ENCODE results near the gene BCAR1. TPM values are rescaled to one million over a fixed set of nuclear protein-coding genes. Genes with fewer than 3 reads are reported as not detected.
"Not testable (repeated sequence)": the region's sequence is repeated elsewhere in the genome, so short reads cannot be mapped to it uniquely, and the experiment has no call there.

BCAR1 gene
- polyA plus RNA-seq, 2 of the 4 experiments (the other 2 are of a cell fraction): 10.2 to 35.8 TPM

DNA sequence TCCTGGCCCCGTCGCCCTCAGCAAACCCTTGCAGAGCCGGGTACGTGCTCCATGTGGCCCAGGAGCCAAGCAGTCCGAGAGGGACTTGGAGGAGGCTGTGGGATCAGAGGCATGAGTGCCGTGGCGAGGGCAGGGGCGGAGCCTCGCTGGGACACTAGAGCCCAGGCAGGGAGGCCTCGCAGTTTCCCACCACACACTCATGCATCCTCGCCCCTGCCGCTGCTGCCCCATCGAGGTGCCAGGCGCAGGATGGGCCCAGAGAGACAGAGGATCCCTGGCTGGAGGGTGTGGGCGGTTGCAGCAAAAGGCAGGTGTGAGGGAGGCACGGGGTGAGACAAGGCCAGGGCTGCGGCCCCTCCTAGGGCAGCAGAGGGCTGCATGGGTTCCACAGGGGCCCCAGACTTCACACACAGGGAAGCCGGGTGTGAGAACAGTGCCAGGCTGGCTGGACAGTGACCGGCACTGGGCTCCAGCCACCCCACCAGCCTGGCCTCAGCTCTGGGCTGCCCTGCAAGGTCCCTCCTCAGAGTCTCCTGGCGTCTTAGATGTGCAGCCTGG lies 7.7 kb downstream of the BCAR1 start (continued):
- TF ChIP-seq BHLHE40 (IDR thresholded peaks at IDR 0.05; ENCODE audit: low read depth, low read length) (no peak), TFCP2L1 (CRISPR knock-in tag; IDR thresholded peaks at IDR 0.05) (no peak), JUN (IDR thresholded peaks at IDR 0.05) (no peak), HEYL (CRISPR knock-in tag; IDR thresholded peaks at IDR 0.05) (no peak), KDM1A (IDR thresholded peaks at IDR 0.05; ENCODE audit: low read depth) (no peak), HOXB13 (CRISPR knock-in tag; IDR thresholded peaks at IDR 0.05; ENCODE audit: low read depth) (no peak)

DNA sequence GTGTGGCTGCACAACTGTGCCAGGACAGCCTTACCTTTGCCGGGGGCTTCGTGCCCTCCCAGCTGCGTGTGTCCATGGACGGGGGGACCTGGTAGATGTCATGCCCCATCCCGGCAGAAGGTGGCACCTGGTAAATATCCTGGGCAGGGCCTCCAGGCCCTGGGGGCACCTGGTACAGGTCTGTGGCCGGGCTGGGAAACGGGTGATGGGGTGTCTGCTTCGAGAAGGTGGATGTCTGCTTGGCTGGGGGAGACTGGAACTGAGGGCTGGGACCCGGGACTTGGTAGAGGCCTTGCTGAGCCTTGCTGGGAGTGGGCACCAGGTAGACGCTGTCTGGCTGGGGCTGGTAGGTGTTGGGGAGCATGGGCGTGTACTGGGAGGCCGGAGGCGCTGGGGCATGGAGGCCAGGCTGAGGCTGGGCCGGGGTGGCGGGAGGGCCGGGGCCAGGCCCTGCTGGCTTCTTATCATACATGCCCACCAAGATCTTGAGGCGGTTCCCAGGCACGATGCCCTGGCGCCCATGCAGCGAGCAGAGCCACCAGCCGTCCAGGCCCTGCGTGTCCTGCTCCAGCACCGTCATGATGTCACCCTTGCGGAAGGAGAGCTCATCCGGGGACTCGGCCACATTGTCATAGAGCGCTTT lies 8.9 kb downstream of the BCAR1 start:
- DNase-seq (ENCODE audit: low read depth in 1 of 2, low spot score in 1 of 2); POLR2A ChIA-PET; H3K9me3 ChIP-seq; H3K4me3 ChIP-seq; H3K4me2 ChIP-seq; FAIRE-seq; ATAC-seq: not testable (repeated sequence)
- peak overlapping the region in 1 of 2 experiments; percentile 99; a peak in 2 of 6 replicates for H3K27ac ChIP-seq
- 95% methylated on average over 17 of the region's 27 CpGs for WGBS (ENCODE audit: missing lambda C conversion rate)
- CTCF ChIA-PET: interaction anchor here (0.7 to 11.7 kb wide), 3 partner anchors 9 to 275 kb away, joined by 4 to 139 read pairs (median 14); no protein-coding TSS in a partner anchor
- H3K4me1 ChIP-seq: peaks cover 69% of the 10 kb centered on the region

DNA sequence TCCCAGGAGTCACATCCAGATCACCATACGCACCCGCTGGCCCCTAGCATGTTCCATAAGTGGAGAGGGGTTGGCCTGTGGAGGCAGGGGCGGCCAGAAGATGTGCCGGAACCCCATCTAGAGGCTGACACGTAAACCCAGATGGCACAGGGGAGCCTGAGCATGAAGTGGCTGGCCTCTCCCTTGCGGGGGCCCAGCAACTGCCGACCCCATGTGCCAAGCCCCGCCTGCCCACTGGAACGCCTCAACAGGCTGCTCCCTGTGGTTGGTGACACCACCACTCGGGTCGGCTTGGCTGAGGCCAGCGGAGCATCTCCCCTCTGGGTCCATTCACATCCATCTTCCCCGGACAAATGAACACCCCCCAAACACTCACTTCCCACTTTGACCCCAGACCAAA lies 9.5 kb downstream of the BCAR1 start:
- no peak overlapping the region for H3K4me2 ChIP-seq
- WGBS (ENCODE audit: missing lambda C conversion rate): 92% methylated on average over 13 of the region's 13 CpGs
- ATAC-seq (no peak), DNase-seq (ENCODE audit: low read depth in 1 of 2, low spot score in 1 of 2) (no peak), FAIRE-seq (no peak)
- H3K27ac ChIP-seq: peak overlapping the region in 1 of 2 experiments; percentile 37; a peak in 1 of 6 replicates
- no peak for TF ChIP-seq CEBPB (IDR thresholded peaks at IDR 0.05)
- no peak for TF ChIP-seq KDM1A (IDR thresholded peaks at IDR 0.05; ENCODE audit: low read depth)
- no peak for TF ChIP-seq HEYL (CRISPR knock-in tag; IDR thresholded peaks at IDR 0.05)
- TF ChIP-seq, protein P1, sequence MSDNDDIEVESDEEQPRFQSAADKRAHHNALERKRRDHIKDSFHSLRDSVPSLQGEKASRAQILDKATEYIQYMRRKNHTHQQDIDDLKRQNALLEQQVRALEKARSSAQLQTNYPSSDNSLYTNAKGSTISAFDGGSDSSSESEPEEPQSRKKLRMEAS (IDR thresholded peaks at IDR 0.05): no peak
- no peak for TF ChIP-seq KDM5A (IDR thresholded peaks at IDR 0.05)
- no peak for TF ChIP-seq FOXS1 (CRISPR knock-in tag; IDR thresholded peaks at IDR 0.05)
- no peak for TF ChIP-seq USF2 (IDR thresholded peaks at IDR 0.05)
- no peak for TF ChIP-seq CHD4 (IDR thresholded peaks at IDR 0.05; ENCODE audit: borderline replicate concordance)
- no peak for TF ChIP-seq POLR2AphosphoS2 (conservative IDR thresholded peaks at IDR 0.05; ENCODE audit: low read length)
- TF ChIP-seq EP300 (IDR thresholded peaks at IDR 0.05): no peak
- no peak for TF ChIP-seq FOSL2 (IDR thresholded peaks at IDR 0.05)
- no peak for TF ChIP-seq FOSL2 (CRISPR knock-in tag; IDR thresholded peaks at IDR 0.05)
- TF ChIP-seq EHF (CRISPR knock-in tag; IDR thresholded peaks at IDR 0.05): no peak
- no peak for TF ChIP-seq MAFK (IDR thresholded peaks at IDR 0.05; ENCODE audit: partially characterized antibody)
- TF ChIP-seq RARB (CRISPR knock-in tag; IDR thresholded peaks at IDR 0.05): no peak
- no peak for TF ChIP-seq SMC3 (IDR thresholded peaks at IDR 0.05)
- no peak for TF ChIP-seq RNF2 (IDR thresholded peaks at IDR 0.05; ENCODE audit: borderline replicate concordance, low read depth)
- no peak for TF ChIP-seq JUNB (IDR thresholded peaks at IDR 0.05)
- TF ChIP-seq NR3C1 (IDR thresholded peaks at IDR 0.05): no peak
- TF ChIP-seq, protein P2, sequence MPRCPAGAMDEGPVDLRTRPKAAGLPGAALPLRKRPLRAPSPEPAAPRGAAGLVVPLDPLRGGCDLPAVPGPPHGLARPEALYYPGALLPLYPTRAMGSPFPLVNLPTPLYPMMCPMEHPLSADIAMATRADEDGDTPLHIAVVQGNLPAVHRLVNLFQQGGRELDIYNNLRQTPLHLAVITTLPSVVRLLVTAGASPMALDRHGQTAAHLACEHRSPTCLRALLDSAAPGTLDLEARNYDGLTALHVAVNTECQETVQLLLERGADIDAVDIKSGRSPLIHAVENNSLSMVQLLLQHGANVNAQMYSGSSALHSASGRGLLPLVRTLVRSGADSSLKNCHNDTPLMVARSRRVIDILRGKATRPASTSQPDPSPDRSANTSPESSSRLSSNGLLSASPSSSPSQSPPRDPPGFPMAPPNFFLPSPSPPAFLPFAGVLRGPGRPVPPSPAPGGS (IDR thresholded peaks at IDR 0.05): no peak
- CTCF ChIA-PET: interaction anchor here (1.0 kb wide), 1 partner anchor 235 kb away, joined by 4 read pairs; no protein-coding TSS in a partner anchor
- POLR2A ChIA-PET: no interaction called here
- no peak overlapping the region for H3K4me3 ChIP-seq
- peaks cover 63% of the 10 kb centered on the region for H3K4me1 ChIP-seq
- no peaks in the 10 kb centered on the region for H3K9me3 ChIP-seq
